ENCODE results near the gene PPP2R5B.

Gene PPP2R5B

DNA sequence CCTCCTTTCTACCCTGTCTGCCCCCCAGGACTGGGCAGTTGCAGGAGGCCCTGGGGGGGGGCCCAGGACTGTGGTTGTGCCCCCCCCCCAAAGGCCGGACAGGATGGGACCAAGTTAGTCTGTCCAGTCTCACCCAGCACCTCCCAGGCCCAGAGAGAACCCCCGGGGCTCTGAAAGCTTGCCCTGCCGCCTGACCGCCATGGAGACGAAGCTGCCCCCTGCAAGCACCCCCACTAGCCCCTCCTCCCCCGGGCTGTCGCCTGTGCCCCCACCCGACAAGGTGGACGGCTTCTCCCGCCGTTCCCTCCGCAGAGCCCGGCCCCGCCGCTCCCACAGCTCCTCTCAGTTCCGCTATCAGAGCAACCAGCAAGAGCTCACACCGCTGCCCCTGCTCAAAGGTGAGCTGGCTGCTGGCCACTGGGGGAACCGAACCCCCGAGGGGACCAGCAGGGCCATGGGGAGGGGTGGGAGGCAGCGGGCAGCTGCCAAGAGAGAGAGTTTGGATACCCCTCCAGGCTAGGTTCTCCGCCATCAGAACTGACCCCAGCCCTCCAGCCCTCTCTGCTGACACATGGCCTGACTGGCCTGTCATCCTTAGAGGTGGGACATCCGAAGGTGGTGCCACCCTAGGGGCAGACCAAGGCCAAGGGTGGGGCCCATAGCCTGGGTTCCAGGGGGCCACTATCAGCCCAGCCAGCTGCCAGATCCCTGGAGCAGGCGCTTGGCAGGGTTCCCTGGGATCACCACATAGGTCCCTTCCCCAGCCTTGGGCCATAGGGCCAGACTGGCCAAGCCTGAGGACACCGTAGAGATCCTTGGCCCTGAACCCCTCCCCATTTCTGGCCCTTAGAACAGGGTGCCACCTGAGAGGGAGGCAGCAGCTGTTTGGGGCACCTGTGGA is 1.3 kb downstream of the PPP2R5B start:
- in situ Hi-C loops (cut with MboI; ENCODE audit: low sequenced_read_pairs): no loop called here

- in situ Hi-C loops (cut with MboI; ENCODE audit: low sequenced_read_pairs): no loop called here
These were observed 2.2 kb downstream of the PPP2R5B start for GRCh38 chr11:64926689-64927088.

DNA sequence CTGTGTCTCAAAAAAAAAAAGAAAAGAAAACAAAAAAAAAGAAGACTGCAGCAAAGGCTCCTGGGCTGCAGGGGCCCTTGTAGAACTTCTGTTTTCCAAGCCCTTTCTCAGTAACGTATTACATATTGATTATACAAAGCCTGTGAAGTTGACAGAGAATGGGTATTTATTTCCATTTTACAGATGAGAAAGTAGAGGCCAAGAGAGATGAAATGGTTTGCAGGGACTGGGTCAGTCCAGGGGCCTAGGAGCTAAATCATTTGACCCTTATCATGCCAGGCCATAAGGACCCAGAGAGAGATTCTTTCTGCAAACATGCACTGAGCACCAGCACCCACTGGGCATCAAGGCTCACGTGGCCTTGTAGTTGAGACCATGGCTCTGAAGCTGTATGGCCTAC is 4.5 kb downstream of the PPP2R5B start:
- in situ Hi-C loops (cut with MboI; ENCODE audit: low sequenced_read_pairs): no loop called here

DNA sequence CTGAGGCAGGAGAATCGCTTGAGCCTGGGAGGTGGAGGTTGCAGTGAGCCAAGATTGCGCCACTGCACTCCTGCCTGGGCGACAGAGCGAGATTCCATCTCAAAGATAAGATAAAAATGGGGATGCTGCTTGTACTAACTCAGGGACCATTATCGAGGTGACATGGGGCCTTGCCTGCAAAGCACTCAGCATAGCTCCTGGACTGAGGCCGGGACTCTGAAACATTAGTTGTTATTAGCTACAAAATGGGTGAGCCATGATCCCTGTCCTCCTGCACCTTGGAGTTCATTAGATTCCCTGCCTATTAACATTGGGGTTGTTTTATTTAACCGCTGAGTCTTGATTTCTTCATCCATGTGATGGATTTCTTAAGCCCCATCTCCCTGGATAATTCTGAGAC is 5.1 kb downstream of the PPP2R5B start:
- in situ Hi-C loops (cut with MboI; ENCODE audit: low sequenced_read_pairs): no loop called here

DNA sequence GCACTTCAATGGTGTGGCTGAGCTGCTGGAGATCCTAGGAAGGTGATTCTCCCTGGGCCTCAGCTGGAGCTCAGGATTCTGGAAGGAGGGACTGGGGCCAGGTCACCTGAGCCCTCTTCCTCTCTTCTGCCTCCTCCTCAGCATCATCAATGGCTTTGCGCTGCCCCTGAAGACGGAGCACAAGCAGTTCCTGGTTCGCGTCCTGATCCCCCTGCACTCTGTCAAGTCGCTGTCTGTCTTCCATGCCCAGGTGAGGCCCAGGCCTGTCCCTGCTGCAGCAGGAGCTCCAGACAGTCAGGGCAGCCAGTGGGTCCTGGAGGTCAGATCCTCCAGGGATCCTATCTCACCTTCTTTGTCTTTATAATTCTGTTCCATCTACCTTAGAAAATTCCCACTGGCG is 5.9 kb downstream of the PPP2R5B start:
- in situ Hi-C loops (cut with MboI; ENCODE audit: low sequenced_read_pairs): no loop called here

- in situ Hi-C loops (cut with MboI; ENCODE audit: low sequenced_read_pairs): no loop called here
These were observed 6.8 kb downstream of the PPP2R5B start for GRCh38 chr11:64931290-64931689.

DNA sequence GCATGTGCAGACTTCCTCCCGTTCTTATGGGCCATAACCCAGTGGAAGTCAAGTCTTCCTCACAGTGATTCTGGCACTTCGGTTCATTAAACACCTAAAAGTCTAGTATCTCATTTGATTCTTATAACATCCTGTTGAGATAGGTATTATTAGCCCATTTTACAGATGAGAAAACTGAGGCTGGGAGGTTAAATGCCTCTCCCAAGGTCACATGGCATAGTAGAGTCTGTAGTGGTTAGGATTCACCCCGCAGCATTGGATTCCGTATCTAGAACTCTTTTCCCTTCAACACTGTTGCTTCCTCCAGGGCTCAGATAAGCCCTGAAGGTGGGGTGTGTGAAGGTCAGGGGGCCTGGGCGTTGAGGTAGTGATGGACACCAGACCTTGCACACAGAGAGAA is 7.8 kb downstream of the PPP2R5B start:
- in situ Hi-C loops (cut with MboI; ENCODE audit: low sequenced_read_pairs): no loop called here

- in situ Hi-C loops (cut with MboI; ENCODE audit: low sequenced_read_pairs): no loop called here
These were observed 8.9 kb downstream of the PPP2R5B start for GRCh38 chr11:64933213-64933934.

DNA sequence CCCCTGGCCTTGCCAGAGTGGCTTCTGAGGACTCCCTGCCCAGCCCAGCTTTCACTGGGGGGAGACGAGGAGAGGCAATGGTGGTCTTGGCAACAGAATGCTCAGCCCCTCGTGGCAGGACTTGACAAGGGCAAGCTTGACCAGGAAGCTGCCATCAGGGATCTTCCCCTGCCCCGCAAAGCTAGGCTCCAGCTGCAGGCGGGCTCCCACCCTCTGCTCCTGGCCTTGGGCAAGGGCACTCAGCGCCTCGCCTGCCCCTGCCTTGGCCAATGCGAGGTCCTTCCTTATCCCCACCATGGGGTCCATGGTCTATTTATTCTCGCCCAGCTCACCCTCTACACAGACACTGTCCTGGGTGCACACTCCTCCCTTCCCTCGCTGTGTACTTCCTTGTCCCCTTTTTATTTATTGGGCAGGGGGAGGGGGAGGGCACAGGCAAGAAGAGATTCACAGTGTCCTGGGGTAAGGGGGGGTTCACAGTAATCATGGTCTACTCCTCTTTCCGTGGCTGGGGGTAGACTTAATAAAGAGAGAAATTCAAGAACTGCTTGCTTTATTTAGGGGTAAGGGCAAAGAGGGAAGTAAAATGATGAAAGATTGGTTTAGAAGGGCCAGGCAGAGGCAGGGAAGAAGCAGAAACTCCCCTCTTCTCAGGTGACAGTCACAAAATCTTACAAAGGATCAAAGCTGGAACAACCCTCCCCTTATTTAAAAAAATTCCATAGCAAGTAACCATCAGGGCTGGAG is 9.6 kb downstream of the PPP2R5B start:
- in situ Hi-C loops (cut with MboI; ENCODE audit: low sequenced_read_pairs): no loop called here

- in situ Hi-C loops (cut with MboI; ENCODE audit: low sequenced_read_pairs): no loop called here
These were observed 10.3 kb downstream of the PPP2R5B start for GRCh38 chr11:64934682-64935358.

GRCh38 chr11:64935359-64936081 is 11.0 kb downstream of the PPP2R5B start, which contains the start of gene GPHA2:
Gene GPHA2, minus strand, starts transcription at chr11:64935893. Its CDS starts 433 bp downstream, at chr11:64935460.
- in situ Hi-C loops (cut with MboI; ENCODE audit: low sequenced_read_pairs): no loop called here

DNA sequence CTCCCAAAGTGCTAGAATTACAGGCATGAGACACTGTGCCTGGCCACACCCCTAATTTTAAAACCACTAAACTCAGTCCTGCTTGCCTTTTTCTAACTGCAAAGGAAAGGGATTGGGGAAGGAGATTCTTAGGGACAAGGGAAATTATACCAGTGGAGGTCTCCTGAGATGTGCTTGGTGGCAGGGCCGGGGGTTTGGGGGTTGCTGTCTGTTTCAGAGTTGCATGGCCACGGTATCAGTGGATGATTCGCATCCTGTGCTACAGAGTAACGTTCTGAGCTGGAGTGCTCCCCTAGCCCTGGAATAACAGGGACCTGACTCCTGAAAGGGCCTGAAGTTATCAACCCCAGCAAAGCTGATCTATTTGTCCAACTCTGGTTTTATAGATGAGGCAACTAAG is 12.1 kb downstream of the PPP2R5B start:
- in situ Hi-C loops (cut with MboI; ENCODE audit: low sequenced_read_pairs): no loop called here

- in situ Hi-C loops (cut with MboI; ENCODE audit: low sequenced_read_pairs): no loop called here
These were observed 22.8 kb downstream of the PPP2R5B start for GRCh38 chr11:64947208-64947814.

DNA sequence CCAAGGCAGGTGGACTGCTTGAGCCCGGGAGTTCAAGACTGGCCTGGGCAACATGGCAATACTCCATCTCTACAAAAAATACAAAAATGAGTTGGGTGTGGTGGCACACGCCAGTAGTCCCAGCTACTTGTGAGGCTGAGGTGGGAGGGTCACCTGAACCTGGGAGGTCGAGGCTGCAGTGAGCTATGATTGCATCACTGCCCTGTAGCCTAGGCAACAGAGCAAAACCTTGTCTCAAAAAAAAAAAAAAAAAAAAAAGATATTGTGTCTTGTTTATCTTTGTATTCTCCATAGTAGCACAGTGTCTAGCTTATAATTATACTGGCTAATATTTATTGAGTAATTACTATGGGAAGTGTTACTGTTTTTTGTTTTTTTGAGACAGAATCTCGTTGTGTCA is 27.0 kb downstream of the PPP2R5B start:
- in situ Hi-C loops (cut with MboI; ENCODE audit: low sequenced_read_pairs): no loop called here

- in situ Hi-C loops (cut with MboI; ENCODE audit: low sequenced_read_pairs): no loop called here
These were observed 29.7 kb downstream of the PPP2R5B start for GRCh38 chr11:64954201-64954600.

DNA sequence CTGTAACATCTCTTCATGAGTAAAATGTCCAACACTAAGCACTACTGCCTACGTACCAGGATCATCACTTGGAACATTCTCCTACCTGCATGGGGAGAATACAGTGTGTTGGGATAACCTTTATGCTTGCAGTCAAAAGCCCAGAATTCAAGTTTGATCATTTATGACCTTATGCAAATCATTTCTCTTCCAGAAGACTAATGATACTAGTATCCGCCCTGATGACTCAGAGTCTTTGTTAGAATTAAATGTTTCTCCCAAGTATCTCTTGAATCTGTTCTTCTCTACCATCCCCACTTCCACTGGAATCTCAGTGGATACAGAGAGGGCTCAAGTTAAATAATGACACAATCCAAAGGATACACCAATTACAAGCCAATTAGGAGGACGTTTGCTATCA is 35.0 kb downstream of the PPP2R5B start:
- in situ Hi-C loops (cut with MboI; ENCODE audit: low sequenced_read_pairs): no loop called here

DNA sequence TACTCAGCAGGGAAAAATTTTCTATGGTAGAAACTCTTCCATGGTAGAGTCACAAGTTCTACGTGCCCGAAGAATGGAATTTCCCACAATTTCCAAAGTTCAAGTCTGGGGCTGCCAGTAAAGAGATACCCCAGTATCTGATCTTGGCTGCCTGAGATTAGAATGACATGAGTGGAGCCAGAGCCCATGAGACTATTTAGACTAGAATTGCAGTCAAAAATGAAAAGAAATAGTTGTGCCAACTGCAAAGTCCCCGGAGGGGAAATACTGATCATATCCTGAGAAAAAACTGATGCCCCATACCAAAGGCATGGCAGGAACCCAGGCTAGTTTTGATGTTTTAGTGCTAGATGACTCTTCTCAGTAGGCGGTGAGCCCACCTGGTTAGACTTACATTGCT is 36.2 kb downstream of the PPP2R5B start:
- in situ Hi-C loops (cut with MboI; ENCODE audit: low sequenced_read_pairs): no loop called here

DNA sequence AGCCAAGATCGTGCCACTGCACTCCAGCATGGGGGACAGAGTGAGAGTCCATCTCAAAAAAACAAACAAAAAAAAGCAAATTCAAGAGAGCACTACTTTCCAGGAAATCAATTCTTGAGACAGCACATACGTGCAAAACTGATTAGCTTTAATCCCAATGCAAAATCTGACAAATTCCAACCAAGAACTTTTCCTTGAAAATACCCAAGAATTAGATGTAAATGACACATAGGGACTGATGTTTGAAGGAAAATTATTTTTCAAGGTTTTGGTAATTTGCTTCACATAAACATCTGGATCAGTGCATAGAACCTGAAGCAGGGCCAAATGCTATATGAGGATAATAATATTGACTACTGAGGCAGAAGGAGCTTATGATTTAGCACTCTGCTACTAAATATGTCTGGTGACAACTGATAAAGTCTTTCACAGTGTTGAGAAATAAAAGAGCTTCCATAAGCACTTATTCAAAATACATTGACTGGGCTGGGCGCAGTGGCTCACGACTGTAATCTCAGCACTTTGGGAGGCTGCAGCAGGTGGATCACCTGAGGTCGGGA is 38.7 kb downstream of the PPP2R5B start:
- in situ Hi-C loops (cut with MboI; ENCODE audit: low sequenced_read_pairs): no loop called here

DNA sequence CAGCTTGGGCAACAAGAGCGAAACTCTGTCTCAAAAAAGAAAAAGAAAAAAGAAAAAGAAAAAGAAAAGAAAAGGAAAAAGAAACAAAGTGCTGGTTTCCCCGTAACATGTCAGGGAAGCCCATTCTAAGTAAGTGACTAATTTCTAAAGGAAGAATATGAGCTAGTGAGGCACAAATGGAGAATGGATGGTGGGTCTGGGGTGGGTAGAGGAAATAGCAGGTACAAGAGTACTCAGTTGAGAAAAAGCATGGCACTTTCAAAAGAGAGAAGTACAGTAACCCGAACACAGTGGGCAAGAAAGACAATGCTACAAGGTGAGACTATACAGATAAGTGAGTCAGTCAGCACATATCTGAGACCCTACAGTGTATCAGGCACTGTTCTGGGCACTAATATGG is 42.9 kb downstream of the PPP2R5B start:
- in situ Hi-C loops (cut with MboI; ENCODE audit: low sequenced_read_pairs): no loop called here
